ENCODE measurements around the gene ERI3. TPM values are rescaled to one million over a fixed set of nuclear protein-coding genes. Genes with fewer than 3 reads are reported as not detected.

ERI3 gene
- total RNA-seq, 2 experiments from 2014 or later: 42.3 to 43.3 TPM

DNA sequence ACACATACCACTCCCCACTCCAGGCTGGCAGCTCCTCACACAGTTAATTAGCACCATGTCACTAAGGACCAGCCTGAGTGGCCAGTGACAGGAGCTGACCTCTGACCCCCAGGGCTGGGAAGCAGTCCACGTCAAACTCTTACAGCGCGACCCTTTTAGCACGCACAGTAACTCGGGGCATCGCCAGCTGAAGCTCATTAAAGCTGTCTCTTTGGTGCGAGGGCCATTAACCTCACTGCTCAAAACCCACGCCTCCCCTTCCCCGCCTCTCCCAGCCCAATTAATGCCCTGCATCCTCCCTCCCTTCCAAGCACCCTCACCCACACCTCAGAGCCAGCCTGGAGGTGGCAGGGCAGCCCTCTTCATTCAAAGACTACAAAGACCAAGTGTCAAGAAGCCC lies 110.1 kb downstream of the ERI3 start:
- TF ChIP-seq, protein P1, sequence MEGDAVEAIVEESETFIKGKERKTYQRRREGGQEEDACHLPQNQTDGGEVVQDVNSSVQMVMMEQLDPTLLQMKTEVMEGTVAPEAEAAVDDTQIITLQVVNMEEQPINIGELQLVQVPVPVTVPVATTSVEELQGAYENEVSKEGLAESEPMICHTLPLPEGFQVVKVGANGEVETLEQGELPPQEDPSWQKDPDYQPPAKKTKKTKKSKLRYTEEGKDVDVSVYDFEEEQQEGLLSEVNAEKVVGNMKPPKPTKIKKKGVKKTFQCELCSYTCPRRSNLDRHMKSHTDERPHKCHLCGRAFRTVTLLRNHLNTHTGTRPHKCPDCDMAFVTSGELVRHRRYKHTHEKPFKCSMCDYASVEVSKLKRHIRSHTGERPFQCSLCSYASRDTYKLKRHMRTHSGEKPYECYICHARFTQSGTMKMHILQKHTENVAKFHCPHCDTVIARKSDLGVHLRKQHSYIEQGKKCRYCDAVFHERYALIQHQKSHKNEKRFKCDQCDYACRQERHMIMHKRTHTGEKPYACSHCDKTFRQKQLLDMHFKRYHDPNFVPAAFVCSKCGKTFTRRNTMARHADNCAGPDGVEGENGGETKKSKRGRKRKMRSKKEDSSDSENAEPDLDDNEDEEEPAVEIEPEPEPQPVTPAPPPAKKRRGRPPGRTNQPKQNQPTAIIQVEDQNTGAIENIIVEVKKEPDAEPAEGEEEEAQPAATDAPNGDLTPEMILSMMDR (IDR thresholded peaks at IDR 0.05): no peak
- no peaks in the 10 kb centered on the region for H3K27me3 Mint-ChIP-seq
- no peaks in the 10 kb centered on the region for H3K36me3 Mint-ChIP-seq (ENCODE audit: low read depth)
- intact Hi-C loops (cut with micrococcal nuclease): no loop called here
- H3K9me3 Mint-ChIP-seq: no peaks in the 10 kb centered on the region
- no peak overlapping the region for H3K27ac Mint-ChIP-seq
- ChIA-PET POLR2A (no interaction called here), CTCF (no interaction called here)
- no peak for DNase-seq
- H3K4me3 Mint-ChIP-seq: no peak overlapping the region
- H3K4me1 Mint-ChIP-seq (ENCODE audit: low read depth): no peaks in the 10 kb centered on the region
- ATAC-seq: no peak

DNA sequence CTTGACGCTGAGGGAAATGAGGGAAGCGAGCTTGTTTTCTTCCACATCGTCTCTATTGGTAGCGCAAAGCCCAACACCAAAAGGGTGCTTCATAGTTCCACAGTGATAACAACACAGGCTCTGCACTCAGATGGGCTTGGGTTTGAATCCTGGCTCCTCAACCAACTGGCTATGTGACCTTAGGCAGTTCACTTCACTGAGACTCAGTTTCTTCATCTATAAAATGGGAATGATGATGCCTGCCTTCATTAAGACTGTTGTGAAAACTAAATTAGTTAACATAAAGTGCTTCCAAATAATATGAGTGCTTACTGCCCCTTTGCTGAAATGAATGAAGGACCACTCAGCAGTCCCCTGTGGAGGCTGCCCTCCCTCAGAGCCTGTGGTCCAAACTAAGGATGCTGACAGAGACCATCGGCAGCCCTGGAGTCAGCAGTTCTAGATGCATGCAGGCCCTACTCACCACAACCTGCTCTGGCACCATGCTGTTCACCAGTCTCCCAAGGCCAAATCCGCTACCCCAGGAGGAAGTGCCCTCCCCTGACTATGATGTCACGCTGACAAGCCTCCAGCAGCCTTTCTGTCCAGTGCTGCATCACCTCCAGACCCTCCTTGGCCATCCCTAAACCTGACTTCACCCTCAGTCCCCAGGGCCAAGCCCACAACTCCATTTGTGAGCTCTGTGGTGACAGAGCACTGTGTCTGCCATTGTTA lies 111.1 kb downstream of the ERI3 start:
- POLR2A ChIA-PET: no interaction called here
- intact Hi-C loops (cut with micrococcal nuclease): no loop called here
- no peaks in the 10 kb centered on the region for H3K27me3 Mint-ChIP-seq
- H3K9me3 Mint-ChIP-seq: no peaks in the 10 kb centered on the region
- peaks cover 3% of the 10 kb centered on the region for H3K4me1 Mint-ChIP-seq (ENCODE audit: low read depth)
- ATAC-seq (no peak), DNase-seq (no peak)
- H3K4me3 Mint-ChIP-seq: no peak overlapping the region
- TF ChIP-seq, protein P1 (IDR thresholded peaks at IDR 0.05): no peak
- no peaks in the 10 kb centered on the region for H3K36me3 Mint-ChIP-seq (ENCODE audit: low read depth)
- no peak overlapping the region for H3K27ac Mint-ChIP-seq
- CTCF ChIA-PET: no interaction called here

DNA sequence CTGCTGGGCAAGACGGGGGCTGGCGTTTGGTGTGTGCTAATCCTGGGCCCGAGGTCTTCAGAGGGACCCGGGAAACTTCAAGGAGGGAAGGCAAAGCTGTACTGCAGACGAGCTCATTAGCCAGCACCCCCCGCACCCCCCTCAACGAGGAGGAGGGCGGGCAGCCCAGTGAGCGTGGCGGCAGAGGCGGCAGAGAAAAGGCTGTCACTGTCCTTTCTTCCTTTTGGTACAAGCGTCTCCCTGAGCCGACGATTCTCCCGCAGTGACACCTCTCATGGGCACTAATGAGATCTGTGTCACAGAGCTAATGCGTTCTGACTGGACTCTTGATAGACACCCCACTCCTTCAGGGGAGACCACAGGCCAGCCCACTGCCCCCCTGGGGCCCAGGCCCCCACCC lies 112.3 kb downstream of the ERI3 start:
- ATAC-seq: no peak
- Mint-ChIP-seq H3K27me3 (no peaks in the 10 kb centered on the region), H3K4me1 (ENCODE audit: low read depth) (peaks cover 10% of the 10 kb centered on the region), H3K9me3 (no peaks in the 10 kb centered on the region), H3K27ac (no peak overlapping the region), H3K4me3 (no peak overlapping the region), H3K36me3 (ENCODE audit: low read depth) (no peaks in the 10 kb centered on the region)
- DNase-seq: no peak
- ChIA-PET POLR2A (no interaction called here), CTCF (no interaction called here)
- intact Hi-C loops (cut with micrococcal nuclease): no loop called here
- TF ChIP-seq, protein P1 (IDR thresholded peaks at IDR 0.05): no peak

DNA sequence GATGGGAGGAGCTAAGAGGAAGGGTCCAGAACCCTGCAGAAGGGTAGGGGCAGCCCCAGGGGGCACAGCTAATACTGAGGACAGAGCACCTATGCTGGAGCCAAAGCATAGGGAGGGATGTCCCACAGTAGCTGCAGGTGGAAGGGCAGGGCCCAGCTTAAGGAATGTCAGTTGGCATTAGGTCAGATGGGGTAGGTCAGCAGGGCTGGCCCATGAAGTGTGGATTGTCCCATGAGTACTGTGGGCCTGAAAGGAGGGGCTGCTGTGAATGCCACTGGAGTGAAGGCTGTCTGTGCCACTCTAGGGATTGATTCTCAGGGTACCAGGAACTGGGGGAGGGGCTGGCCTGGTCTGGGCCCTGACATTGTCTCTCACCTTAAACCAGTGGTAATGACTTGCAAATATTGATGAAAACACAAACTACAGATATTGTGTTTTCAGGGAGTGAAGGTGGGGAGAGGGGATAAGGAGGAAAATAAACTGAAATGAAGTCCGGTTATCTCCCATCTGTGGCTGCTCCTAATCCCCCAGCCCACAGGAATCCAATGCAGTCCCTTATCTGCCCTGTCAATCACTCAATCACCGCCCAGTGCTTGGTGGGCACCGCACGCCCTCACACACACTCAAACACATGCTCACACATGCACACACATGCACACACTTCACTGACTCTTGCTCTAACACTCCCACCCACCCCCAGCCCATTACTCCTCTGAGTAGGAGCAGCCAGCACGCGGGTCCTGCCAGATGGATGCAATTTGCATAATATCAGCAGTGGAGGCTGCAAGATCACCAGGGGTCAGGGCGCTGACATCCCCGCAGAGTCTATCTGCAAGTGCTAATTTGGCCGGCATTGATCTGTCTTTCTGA lies 114.0 kb downstream of the ERI3 start:
- ChIA-PET POLR2A (no interaction called here), CTCF (no interaction called here)
- Mint-ChIP-seq H3K9me3 (no peaks in the 10 kb centered on the region), H3K36me3 (ENCODE audit: low read depth) (no peaks in the 10 kb centered on the region), H3K27me3 (no peaks in the 10 kb centered on the region), H3K27ac (no peak overlapping the region), H3K4me1 (ENCODE audit: low read depth) (peaks cover 10% of the 10 kb centered on the region), H3K4me3 (no peak overlapping the region)
- TF ChIP-seq, protein P1 (IDR thresholded peaks at IDR 0.05): no peak
- ATAC-seq (no peak), DNase-seq (no peak)
- intact Hi-C loops (cut with micrococcal nuclease): no loop called here

DNA sequence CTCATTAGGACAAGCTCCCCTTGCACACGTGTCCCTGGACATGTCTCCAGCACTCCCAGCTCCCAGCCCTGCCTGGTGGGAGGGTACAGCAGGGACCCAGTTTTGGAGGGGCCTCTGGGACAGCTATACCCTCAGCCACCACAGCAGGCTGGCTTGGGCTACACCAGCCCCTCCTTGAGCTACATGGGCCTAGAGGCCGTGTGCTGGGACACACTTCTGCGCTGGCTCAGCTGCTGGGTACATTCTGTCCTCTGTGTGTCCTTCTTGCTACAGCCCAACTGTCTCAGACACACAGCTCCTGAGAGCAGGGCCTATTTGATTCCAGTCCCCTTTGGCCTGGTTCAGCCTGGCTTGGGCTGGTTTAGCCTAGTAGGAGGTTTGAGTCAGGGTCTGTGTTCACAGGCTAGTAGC lies 115.1 kb downstream of the ERI3 start:
- Mint-ChIP-seq H3K9me3 (no peaks in the 10 kb centered on the region), H3K36me3 (ENCODE audit: low read depth) (no peaks in the 10 kb centered on the region), H3K4me3 (no peak overlapping the region), H3K4me1 (ENCODE audit: low read depth) (peaks cover 10% of the 10 kb centered on the region), H3K27me3 (no peaks in the 10 kb centered on the region), H3K27ac (no peak overlapping the region)
- intact Hi-C loops (cut with micrococcal nuclease): no loop called here
- ATAC-seq: no peak
- TF ChIP-seq, protein P1 (IDR thresholded peaks at IDR 0.05): no peak
- DNase-seq: no peak
- CTCF ChIA-PET: interaction anchor here (1.8 to 3.5 kb wide), 2 partner anchors 15 to 21 kb away, joined by 6 to 25 read pairs; no protein-coding TSS in a partner anchor
- POLR2A ChIA-PET: no interaction called here
